Prostate gland (tissue), 2 donors: ENCODE measurements around the gene GATC. TPM values are rescaled to one million over a fixed set of nuclear protein-coding genes. Genes with fewer than 3 reads are reported as not detected.
"Not testable (repeated sequence)": the region's sequence is repeated elsewhere in the genome, so short reads cannot be mapped to it uniquely, and the experiment has no call there.

Experiments
- DNase-seq: peaks from one replicate; pipeline ENCODE4 v3.0.0-alpha.2; 2019; ENCODE audit warnings: low spot score
- H3K27ac ChIP-seq, 2 donors: fragments of 200-600 bp; sonication (generic); 2 replicates each; pipeline ENCODE4 v1.5.1; 2017 to 2019
- H3K27me3 ChIP-seq: fragments of 200-600 bp; sonication (generic); replicated peaks from 2 replicates; pipeline ENCODE4 v1.5.1; 2019; ENCODE audit not compliant: insufficient read depth
- H3K36me3 ChIP-seq, 2 donors: fragments of 200-600 bp; sonication (generic); 1 replicate in 1 of 2; 2 replicates in 1 of 2; pipeline versions ENCODE4 v1.5.1 to v1.8.1; 2017 to 2019
- H3K4me1 ChIP-seq: fragments of 200-600 bp; sonication (generic); replicated peaks from 2 replicates; pipeline ENCODE4 v1.5.1; 2019
- H3K4me3 ChIP-seq, 2 donors: fragments of 200-600 bp; sonication (generic); 2 replicates each; pipeline ENCODE4 v1.5.1; 2017 to 2019
- H3K9me3 ChIP-seq: fragments of 200-600 bp; sonication (generic); 2 replicates; pipeline ENCODE4 v1.5.1; 2017
- CTCF ChIP-seq, 4 experiments: fragments of 200-600 bp in 2 of 4; fragments of 450-650 bp in 2 of 4; sonication (generic) in 2 of 4; IDR thresholded peaks; 1 replicate in 3 of 4; 2 replicates in 1 of 4; pipeline ENCODE4 v1.5.1; 2016 to 2019; ENCODE audit warnings: antibody characterized with exemption in 4 of 4, mild to moderate bottlenecking in 2 of 4, moderate library complexity in 2 of 4
- POLR2A ChIP-seq: fragments of 450-650 bp; IDR thresholded peaks from one replicate; pipeline ENCODE4 v1.6.1; 2016; ENCODE audit warnings: antibody characterized with exemption, mild to moderate bottlenecking
- POLR2AphosphoS5 ChIP-seq: sonication (generic); formaldehyde crosslinking; IDR thresholded peaks from one replicate; pipeline ENCODE4 v1.6.1; 2017; ENCODE audit warnings: antibody characterized with exemption
- WGBS: methylation state at CpG from one replicate; pipeline ENCODE4 v1.1.5; 2018; 5-methylcytosine and 5-hydroxymethylcytosine counted together
- intact Hi-C: fragments of 100-400 bp; cut with DNase I; formaldehyde crosslinking; loops from one replicate; pipeline ENCODE4 v1.14.2; 2022
- total RNA-seq, 2 donors: library from RNA; depleted of rRNA; stranded (reverse); fragments of >200 nt; gene quantifications; one replicate each; pipeline ENCODE4 v1.1.0, GENCODE V29; 2016

The GATC gene
- total RNA-seq, 2 donors from 2014 or later = 19.3 to 30.1 TPM

- H3K36me3 ChIP-seq = no peaks in the 10 kb centered on the region
- DNase-seq = no peak
- no peak overlapping the region for H3K4me3 ChIP-seq
- no peaks in the 10 kb centered on the region for H3K27me3 ChIP-seq
- WGBS = 92% methylated on average over 9 of the region's 9 CpGs
- intact Hi-C loops = no loop called here
- H3K9me3 ChIP-seq = no peaks in the 10 kb centered on the region
- H3K27ac ChIP-seq = no peak overlapping the region
- H3K4me1 ChIP-seq = no peaks in the 10 kb centered on the region
- TF ChIP-seq POLR2A = no peak
- no peak for TF ChIP-seq CTCF (IDR thresholded peaks at IDR 0.05)
- TF ChIP-seq POLR2AphosphoS5 = no peak
These were observed 35.0 kb downstream of the GATC start for GRCh38 chr12:120481022-120481767.

- intact Hi-C loops = no loop called here
- WGBS = 95% methylated on average over 1 of the region's 1 CpG
- TF ChIP-seq POLR2A (no peak), CTCF (IDR thresholded peaks at IDR 0.05) (no peak), POLR2AphosphoS5 (no peak)
- Histone ChIP-seq H3K9me3 (no peaks in the 10 kb centered on the region), H3K27me3 (no peaks in the 10 kb centered on the region), H3K4me3 (no peak overlapping the region), H3K27ac (no peak overlapping the region), H3K4me1 (no peaks in the 10 kb centered on the region), H3K36me3 (no peaks in the 10 kb centered on the region)
- DNase-seq = no peak
These were observed 37.4 kb downstream of the GATC start for GRCh38 chr12:120483621-120484020.

GRCh38 chr12:120485961-120486881, 40.0 kb downstream of the GATC start:
- no peak overlapping the region for H3K4me3 ChIP-seq
- no peak for TF ChIP-seq POLR2A
- TF ChIP-seq POLR2AphosphoS5 = no peak
- no peak for TF ChIP-seq CTCF (IDR thresholded peaks at IDR 0.05)
- DNase-seq = no peak
- no peaks in the 10 kb centered on the region for H3K27me3 ChIP-seq
- 77% methylated on average over 7 of the region's 7 CpGs for whole genome bisulfite sequencing
- no peaks in the 10 kb centered on the region for H3K36me3 ChIP-seq
- intact Hi-C loops = no loop called here
- H3K9me3 ChIP-seq = no peaks in the 10 kb centered on the region
- no peaks in the 10 kb centered on the region for H3K4me1 ChIP-seq
- H3K27ac ChIP-seq = no peak overlapping the region

GRCh38 chr12:120487552-120487951, 41.3 kb downstream of the GATC start:
- DNase-seq, H3K9me3 ChIP-seq, intact Hi-C loops, H3K36me3 ChIP-seq, H3K4me1 ChIP-seq, H3K4me3 ChIP-seq, H3K27ac ChIP-seq, H3K27me3 ChIP-seq: not testable (repeated sequence)
- WGBS = 83% methylated on average over 7 of the region's 7 CpGs

GRCh38 chr12:120488057-120488640, 41.9 kb downstream of the GATC start:
- Histone ChIP-seq H3K4me1 (no peaks in the 10 kb centered on the region), H3K27ac (no peak overlapping the region), H3K36me3 (no peaks in the 10 kb centered on the region), H3K9me3 (no peaks in the 10 kb centered on the region), H3K4me3 (no peak overlapping the region), H3K27me3 (no peaks in the 10 kb centered on the region)
- intact Hi-C loops = no loop called here
- 61% methylated on average over 5 of the region's 5 CpGs for WGBS
- TF ChIP-seq POLR2A = no peak
- no peak for TF ChIP-seq CTCF (IDR thresholded peaks at IDR 0.05)
- no peak for TF ChIP-seq POLR2AphosphoS5
- no peak for DNase-seq
